Epithelial cell of esophagus (primary cell): ENCODE data around the gene CLEC1A.

Source experiments
- DNase-seq: peaks from one replicate; pipeline ENCODE4 v3.0.0; 2010; ENCODE audit warnings: low read depth
- H3K4me3 ChIP-seq: 2 replicates; pipeline ENCODE4 v1.5.1; 2011; ENCODE audit warnings: mild to moderate bottlenecking, low read length, control low read depth
- CTCF ChIP-seq: IDR thresholded peaks from 2 replicates; pipeline ENCODE4 v1.5.1; 2011; ENCODE audit warnings: low read depth, mild to moderate bottlenecking, low read length, control low read depth, inconsistent platforms; ENCODE audit not compliant: insufficient read depth; ENCODE audit errors: missing control alignments

CLEC1A gene

GRCh38 chr12:10132850-10133370 is 34.1 kb upstream of the CLEC1A start:
- TF ChIP-seq CTCF, result no peak
- no peak overlapping the region for H3K4me3 ChIP-seq
- DNase-seq, result no peak

- DNase-seq, result no peak
- no peak for TF ChIP-seq CTCF
- H3K4me3 ChIP-seq, result no peak overlapping the region
These were observed 32.4 kb upstream of the CLEC1A start for GRCh38 chr12:10131111-10131690.

- TF ChIP-seq CTCF, result no peak
- DNase-seq, result peak; percentile 82
- no peak within 1 kb of the TSS for H3K4me3 ChIP-seq
These were observed 31.3 kb upstream of the CLEC1A start, which contains the start of gene CLEC7A for GRCh38 chr12:10130042-10130441. TSS of gene CLEC7A (minus strand) at chr12:10130199. CDS start at chr12:10130082, 117 bp downstream.

- peak; percentile 39 for DNase-seq
- TF ChIP-seq CTCF, result no peak
- H3K4me3 ChIP-seq, result no peak overlapping the region
These were observed 29.9 kb upstream of the CLEC1A start for GRCh38 chr12:10128687-10129086.

- no peak for TF ChIP-seq CTCF
- H3K4me3 ChIP-seq, result no peak overlapping the region
- DNase-seq, result no peak
These were observed 27.6 kb upstream of the CLEC1A start for GRCh38 chr12:10126413-10126812.

GRCh38 chr12:10122689-10123088 is 23.9 kb upstream of the CLEC1A start:
- no peak for DNase-seq
- H3K4me3 ChIP-seq, result no peak overlapping the region
- no peak for TF ChIP-seq CTCF

- H3K4me3 ChIP-seq, result no peak overlapping the region
- no peak for TF ChIP-seq CTCF
- no peak for DNase-seq
These were observed 22.5 kb upstream of the CLEC1A start for GRCh38 chr12:10121278-10121677.
